IMR-90 (cell line): ENCODE measurements around the gene ABITRAM. TPM values are rescaled to one million over a fixed set of nuclear protein-coding genes. Genes with fewer than 3 reads are reported as not detected.

Experiments
- ATAC-seq: fragments of 200-7000 bp; cut with Tn5 transposase; 2 replicates; pipeline ENCODE4 v1.9.1; 2020; ENCODE audit warnings: low read depth, mild to moderate bottlenecking, moderate library complexity
- BruUV-seq: library from RNA; stranded (reverse); fragments of 400-500 nt; replicated peaks from 2 replicates; lab custom pipeline; 2021; lab: Mats Ljungman, UMichigan
- CTCF ChIA-PET: fragments of 300-600 bp; formaldehyde crosslinking; extraction: SDS; loops from one replicate; lab custom pipeline; 2021; ENCODE audit warnings: antibody characterized with exemption; lab: Yijun Ruan, JAX
- POLR2A ChIA-PET: fragments of 300-600 bp; sonication (Branson Sonifier 250); formaldehyde crosslinking; loops from one replicate; lab custom pipeline; 2022; ENCODE audit warnings: antibody characterized with exemption; ENCODE audit not compliant: unreplicated experiment; lab: Charles Lee
- DNase-seq: peaks from one replicate; pipeline ENCODE4 v3.0.0; 2013
- H2AFZ ChIP-seq: replicated peaks from 2 replicates; pipeline ENCODE3; 2013; ENCODE audit warnings: low read length, mild to moderate bottlenecking; ENCODE audit not compliant: poor library complexity
- H2AK5ac ChIP-seq: 2 replicates; pipeline ENCODE4 v1.6.1; 2013; ENCODE audit warnings: low read depth, low read length, inconsistent platforms
- H2AK9ac ChIP-seq: replicated peaks from 2 replicates; pipeline ENCODE3; 2013; ENCODE audit warnings: mild to moderate bottlenecking, low read depth, low read length, moderate library complexity; ENCODE audit not compliant: poor library complexity
- H2BK120ac ChIP-seq: 2 replicates; pipeline ENCODE4 v1.6.1; 2013; ENCODE audit warnings: low read depth, low read length, inconsistent platforms
- H2BK15ac ChIP-seq: 3 replicates; pipeline ENCODE4 v1.6.1; 2013; ENCODE audit warnings: low read depth, low read length, inconsistent platforms
- H2BK20ac ChIP-seq: 2 replicates; pipeline ENCODE4 v1.6.1; 2013; ENCODE audit warnings: low read depth, mild to moderate bottlenecking, inconsistent platforms, low read length, moderate library complexity
- H2BK5ac ChIP-seq: 2 replicates; pipeline ENCODE4 v1.6.1; 2013; ENCODE audit warnings: mild to moderate bottlenecking, low read depth, low read length, inconsistent platforms; ENCODE audit not compliant: poor library complexity, severe bottlenecking
- H3K14ac ChIP-seq: replicated peaks from 2 replicates; pipeline ENCODE4 v1.6.1; 2013; ENCODE audit warnings: low read depth, low read length, inconsistent platforms
- H3K18ac ChIP-seq: 2 replicates; pipeline ENCODE4 v1.6.1; 2013; ENCODE audit warnings: low read depth, low read length, control low read depth
- H3K23ac ChIP-seq: 2 replicates; pipeline ENCODE4 v1.6.1; 2013; ENCODE audit warnings: low read depth, low read length, inconsistent platforms
- H3K27ac ChIP-seq: 2 replicates; pipeline ENCODE4 v1.5.1; 2013; ENCODE audit warnings: mild to moderate bottlenecking, control low read depth, low read length; ENCODE audit not compliant: insufficient read depth
- H3K27me3 ChIP-seq: 2 replicates; pipeline ENCODE4 v1.6.1; 2013; ENCODE audit warnings: low read length; ENCODE audit not compliant: control insufficient read depth, insufficient read depth
- H3K36me3 ChIP-seq: 2 replicates; pipeline ENCODE4 v1.6.1; 2013; ENCODE audit warnings: low read length, mixed read lengths; ENCODE audit not compliant: control insufficient read depth, insufficient read depth
- H3K4ac ChIP-seq: 2 replicates; pipeline ENCODE4 v1.6.1; 2013; ENCODE audit warnings: low read depth, low read length, inconsistent platforms
- H3K4me1 ChIP-seq: 2 replicates; pipeline ENCODE4 v1.6.1; 2013; ENCODE audit warnings: low read length, mixed read lengths; ENCODE audit not compliant: control insufficient read depth, insufficient read depth
- H3K4me2 ChIP-seq: 2 replicates; pipeline ENCODE4 v1.6.1; 2013; ENCODE audit warnings: low read depth, mild to moderate bottlenecking, control low read depth, low read length, moderate library complexity
- H3K4me3 ChIP-seq: 2 replicates; pipeline ENCODE4 v1.5.1; 2013; ENCODE audit warnings: low read depth, mild to moderate bottlenecking, control low read depth, low read length, moderate library complexity; ENCODE audit not compliant: insufficient read depth
- H3K56ac ChIP-seq: 2 replicates; pipeline ENCODE4 v1.6.1; 2013; ENCODE audit warnings: low read length, inconsistent platforms; ENCODE audit not compliant: insufficient read depth; ENCODE audit errors: extremely low read depth
- H3K79me1 ChIP-seq, 2 experiments: 2 replicates each; pipeline ENCODE4 v1.6.1; 2013; ENCODE audit warnings: low read length in 2 of 2, inconsistent platforms in 1 of 2, low read depth in 1 of 2
- H3K9ac ChIP-seq: 2 replicates; pipeline ENCODE4 v1.6.1; 2013; ENCODE audit warnings: low read depth, low read length, control low read depth
- H3K9me1 ChIP-seq: 2 replicates; pipeline ENCODE4 v1.6.1; 2013; ENCODE audit warnings: low read length, inconsistent platforms; ENCODE audit not compliant: insufficient read depth
- H3K9me3 ChIP-seq: 2 replicates; pipeline ENCODE4 v1.6.1; 2013; ENCODE audit warnings: low read length; ENCODE audit not compliant: control insufficient read depth, insufficient read depth
- H4K20me1 ChIP-seq: 2 replicates; pipeline ENCODE4 v1.6.1; 2013; ENCODE audit warnings: low read length, inconsistent platforms; ENCODE audit not compliant: insufficient read depth
- H4K5ac ChIP-seq: 2 replicates; pipeline ENCODE4 v1.6.1; 2013; ENCODE audit warnings: mild to moderate bottlenecking, low read depth, low read length, control low read depth
- H4K8ac ChIP-seq, 2 experiments: 2 replicates each; pipeline ENCODE4 v1.6.1; 2013; ENCODE audit warnings: low read depth in 2 of 2, low read length in 2 of 2, control low read depth in 1 of 2, inconsistent platforms in 1 of 2
- H4K91ac ChIP-seq: 2 replicates; pipeline ENCODE4 v1.6.1; 2013; ENCODE audit warnings: low read depth, low read length, inconsistent platforms; ENCODE audit not compliant: insufficient read depth
- BHLHE40 ChIP-seq: fragments of 150-350 bp; IDR thresholded peaks from 2 replicates; pipeline ENCODE4 v1.6.1; 2016; ENCODE audit warnings: mild to moderate bottlenecking, low read depth, low read length
- CHD1 ChIP-seq: IDR thresholded peaks from 2 replicates; pipeline ENCODE4 v1.6.1; 2012; ENCODE audit warnings: low read depth, low read length, improper control_type of control experiment
- MAFK ChIP-seq: IDR thresholded peaks from 2 replicates; pipeline ENCODE4 v1.6.1; 2012; ENCODE audit warnings: low read depth, low read length, improper control_type of control experiment
- MAZ ChIP-seq: IDR thresholded peaks from 2 replicates; pipeline ENCODE4 v1.6.1; 2012; ENCODE audit warnings: low read depth, mild to moderate bottlenecking, low read length, improper control_type of control experiment, moderate library complexity, borderline replicate concordance
- RFX5 ChIP-seq: IDR thresholded peaks from 2 replicates; pipeline ENCODE4 v1.8.0; 2012; ENCODE audit warnings: low read depth, mild to moderate bottlenecking, low read length, moderate library complexity
- USF2 ChIP-seq: fragments of 150-350 bp; IDR thresholded peaks from 2 replicates; pipeline ENCODE4 v1.6.1; 2017; ENCODE audit warnings: mild to moderate bottlenecking, antibody characterized with exemption, low read length, low read depth
- WGBS, 2 experiments: methylation state at CpG; one replicate each; pipeline versions ENCODE4 v1.1.5 to v1.1.7; 2013; ENCODE audit warnings: missing lambda C conversion rate in 2 of 2; ENCODE audit not compliant: insufficient read length in 1 of 2; ENCODE audit errors: extremely low coverage in 2 of 2; 5-methylcytosine and 5-hydroxymethylcytosine counted together
- dilution Hi-C: fragments of 300-500 bp; cut with HindIII; formaldehyde crosslinking; loops from one replicate; pipeline ENCODE4 v1.14.3; 2018; ENCODE audit warnings: low sequenced_read_pairs; ENCODE audit not compliant: unreplicated experiment
- in situ Hi-C: fragments of 300-500 bp; cut with MboI; formaldehyde crosslinking; loops from 3 replicates; pipeline ENCODE4 v1.14.3; 2019; ENCODE audit warnings: low sequenced_read_pairs, inconsistent platforms, mixed read lengths
- intact Hi-C: fragments of 100-400 bp; cut with micrococcal nuclease; formaldehyde crosslinking; loops from 2 replicates; pipeline ENCODE4 v1.10.0; 2022
- polyA plus RNA-seq, 3 experiments: library from polyadenylated mRNA; depleted of rRNA; stranded (reverse); fragments of >200 nt; gene quantifications; 2 replicates each; pipeline ENCODE4 v1.2.3, GENCODE V29; 2012; ENCODE audit warnings: low replicate concordance in 1 of 3
- total RNA-seq: library from RNA; depleted of rRNA; stranded (reverse); fragments of >200 nt; gene quantifications from 2 replicates; pipeline ENCODE4 v1.2.3, GENCODE V29; 2012

ABITRAM gene
- total and polyA plus RNA-seq, 2 of the 4 experiments (the other 2 are of a cell fraction): 8.6 to 10.3 TPM

GRCh38 chr9:108928386-108928785 is 5.8 kb upstream of the ABITRAM start:
- in situ Hi-C loops: no loop called here
- H4K91ac ChIP-seq: no peak overlapping the region

More at GRCh38 chr9:108928386-108928785, 5.8 kb upstream of the ABITRAM start:
- no peak overlapping the region for H2BK20ac ChIP-seq
- H3K18ac ChIP-seq: no peak overlapping the region
- H2BK15ac ChIP-seq: no peak overlapping the region
- no peak overlapping the region for H2BK5ac ChIP-seq
- H2AFZ ChIP-seq: no peak overlapping the region
- ChIA-PET CTCF (no interaction called here), POLR2A (no interaction called here)
- H2BK120ac ChIP-seq: no peak overlapping the region
- dilution Hi-C loops (no loop called here), intact Hi-C loops (no loop called here)
- H4K8ac ChIP-seq: no peak overlapping the region
- H3K14ac ChIP-seq: no peak overlapping the region
- no peaks in the 10 kb centered on the region; the same call in 1 of the 2 replicates for H4K20me1 ChIP-seq
- peaks cover 11 to 24% of the 10 kb centered on the region in 2 experiments for H3K79me1 ChIP-seq
- H3K9ac ChIP-seq: no peak overlapping the region
- H3K9me3 ChIP-seq: no peaks in the 10 kb centered on the region
- no peak overlapping the region for H2AK5ac ChIP-seq
- WGBS, 2 experiments: 86% methylated on average over 1 of the region's 2 CpGs; no CpG with 5 or more reads in 1 of the 2 experiments
- H4K5ac ChIP-seq: no peak overlapping the region
- no peak for ATAC-seq
- no peak overlapping the region for H3K4me3 ChIP-seq
- no peak overlapping the region for H3K27ac ChIP-seq
- peaks cover 18% of the 10 kb centered on the region for H3K36me3 ChIP-seq
- no peak overlapping the region for H3K4me2 ChIP-seq
- H3K9me1 ChIP-seq: 0 out of 2 replicates have a peak, but pooled peaks cover 4% of the 10 kb centered on the region
- no peaks in the 10 kb centered on the region; the same call in 1 of the 2 replicates for H3K4me1 ChIP-seq
- no TSS peak for BruUV-seq
- no peak overlapping the region for H3K23ac ChIP-seq
- no peak for TF ChIP-seq BHLHE40
- TF ChIP-seq MAFK: no peak
- no peak for TF ChIP-seq RFX5
- no peak for TF ChIP-seq MAZ
- no peak for TF ChIP-seq CHD1
- TF ChIP-seq USF2: no peak
- no peak overlapping the region for H2AK9ac ChIP-seq
- no peak for DNase-seq
- H3K27me3 ChIP-seq: no peaks in the 10 kb centered on the region
- no peak overlapping the region for H3K56ac ChIP-seq
- no peak overlapping the region for H3K4ac ChIP-seq
